ENCODE data around the gene FAM53B.

Gene FAM53B

GRCh38 chr10:124644236-124644635, 99.9 kb downstream of the FAM53B start:
- FAIRE-seq = no peak

DNA sequence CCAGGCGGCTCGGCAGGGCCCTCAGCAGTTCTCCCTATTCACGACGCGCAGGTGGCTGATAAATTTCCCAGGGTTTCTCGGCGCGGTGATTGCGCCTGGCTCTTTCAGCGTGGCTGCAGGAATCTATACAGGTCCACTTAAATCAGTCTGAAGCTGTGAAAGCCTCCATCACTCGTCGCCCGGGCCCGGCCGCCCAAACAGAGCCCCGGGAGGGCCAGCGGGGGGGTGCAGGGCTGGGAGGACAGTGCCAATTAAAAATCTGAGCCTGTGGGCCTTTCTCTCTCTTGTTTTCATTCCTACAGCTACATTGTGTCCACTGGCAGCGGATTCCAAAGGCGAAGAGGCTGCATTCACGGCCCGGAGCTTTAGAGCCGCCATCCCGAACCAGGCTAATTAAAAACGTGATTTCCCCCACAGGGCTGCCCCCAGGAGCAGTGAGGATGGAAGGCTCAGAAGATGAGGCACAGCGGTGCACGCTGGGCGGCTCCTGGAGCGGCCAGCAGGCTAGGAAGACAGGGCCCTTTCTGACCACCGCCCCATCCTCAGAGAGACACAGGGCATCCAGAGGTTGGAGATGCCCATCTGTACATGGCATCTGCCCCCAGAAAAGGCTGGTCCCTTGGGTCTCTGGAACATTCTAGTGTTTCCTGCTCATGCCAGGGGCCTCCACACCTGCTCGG, 100.7 kb downstream of the FAM53B start:
- no peak for FAIRE-seq

- FAIRE-seq = no peak
Measured at GRCh38 chr10:124642088-124642710, 102.0 kb downstream of the FAM53B start.

DNA sequence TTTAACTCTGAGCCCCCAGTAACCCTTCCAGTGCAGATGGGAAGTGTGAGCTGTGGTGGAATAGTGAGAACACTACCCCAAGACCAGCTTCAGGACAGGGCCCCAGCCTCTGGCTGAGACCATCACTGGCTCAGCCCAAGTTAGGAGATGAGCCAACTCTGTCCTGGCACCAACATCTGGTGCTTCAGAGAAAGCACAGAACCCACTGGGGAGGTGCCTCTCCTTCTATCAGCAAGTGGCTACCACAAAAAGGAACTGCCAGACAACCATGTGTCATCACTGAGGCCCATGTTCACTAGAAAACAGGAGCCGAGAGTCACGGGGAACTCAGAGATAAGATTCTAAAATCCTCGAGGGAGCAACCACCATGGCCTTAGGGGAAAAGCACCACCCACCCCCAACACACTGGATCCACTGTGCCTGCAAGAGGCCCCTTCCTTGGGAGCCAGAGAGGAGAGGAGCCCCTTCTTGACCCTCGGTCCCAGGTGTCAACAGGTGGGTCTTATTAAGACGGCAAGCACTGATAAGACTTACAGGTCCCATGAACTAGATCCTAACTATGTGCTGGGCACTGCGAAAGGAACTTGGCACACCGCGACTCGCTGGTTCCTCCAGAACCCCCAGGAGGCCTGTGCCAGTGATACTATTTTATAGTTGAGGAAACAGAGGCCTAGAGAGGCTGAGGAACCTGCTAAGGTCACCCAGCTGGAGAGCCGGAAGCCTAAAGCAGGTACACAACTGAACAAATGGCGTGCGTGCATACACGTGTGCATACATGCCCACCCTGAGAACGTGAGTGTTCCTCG, 102.7 kb downstream of the FAM53B start:
- no peak for FAIRE-seq

DNA sequence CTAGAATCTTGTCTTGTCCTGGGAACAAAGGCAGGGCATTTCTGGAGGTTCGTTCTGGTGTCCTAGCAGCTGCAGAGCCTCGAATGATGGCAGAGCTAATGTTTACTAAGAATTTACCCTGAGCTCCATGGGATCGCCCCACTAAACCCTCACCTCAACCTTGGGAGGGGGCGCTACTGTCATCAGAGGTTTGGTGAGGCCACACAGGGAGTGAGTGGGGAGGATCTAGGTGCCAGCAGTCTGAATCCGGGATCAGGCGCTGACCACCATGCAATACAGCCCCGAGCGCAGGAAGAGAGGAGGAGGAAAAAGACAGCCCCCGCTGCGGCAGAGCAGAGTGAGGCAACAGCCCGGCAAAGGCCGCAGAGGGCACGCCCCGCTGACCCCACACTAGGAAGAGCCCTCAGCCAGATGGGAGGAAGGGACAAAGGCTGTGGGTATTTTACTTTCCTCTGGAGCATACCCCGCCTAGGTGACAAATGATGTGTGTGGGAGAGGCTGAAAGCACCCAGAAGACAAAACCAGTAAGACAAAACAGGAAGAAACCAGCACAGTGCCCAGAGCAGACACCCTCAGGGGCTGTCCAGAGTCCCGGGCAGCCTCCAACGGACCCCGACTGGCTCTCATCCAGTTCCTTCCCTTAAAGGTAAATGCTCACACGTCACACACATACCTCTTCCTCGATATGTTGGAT, 103.5 kb downstream of the FAM53B start:
- no peak for FAIRE-seq

- FAIRE-seq = no peak
Measured at GRCh38 chr10:124640056-124640455, 104.1 kb downstream of the FAM53B start.

- FAIRE-seq = no peak
Measured at GRCh38 chr10:124639646-124640045, 104.5 kb downstream of the FAM53B start.

DNA sequence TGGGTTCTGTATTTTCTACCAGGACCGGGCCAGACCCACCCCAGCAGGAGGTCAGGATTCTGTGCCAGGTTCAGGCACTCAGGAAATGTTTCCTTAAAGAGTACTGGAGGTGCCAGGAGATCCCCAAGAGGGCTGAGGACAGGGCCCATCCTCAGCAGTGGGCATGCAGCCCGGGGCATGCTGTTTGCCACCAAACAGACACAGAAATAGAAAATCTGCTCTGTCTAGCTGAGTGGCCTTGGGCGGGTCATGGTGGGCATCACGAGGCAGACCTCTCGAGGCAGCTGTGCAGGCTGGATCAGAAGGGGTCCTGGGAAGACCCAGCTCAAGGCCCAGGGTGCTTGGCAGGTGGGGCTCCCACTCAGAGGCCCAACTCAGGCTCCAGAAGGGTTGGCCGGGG, 105.0 kb downstream of the FAM53B start:
- no peak for FAIRE-seq

DNA sequence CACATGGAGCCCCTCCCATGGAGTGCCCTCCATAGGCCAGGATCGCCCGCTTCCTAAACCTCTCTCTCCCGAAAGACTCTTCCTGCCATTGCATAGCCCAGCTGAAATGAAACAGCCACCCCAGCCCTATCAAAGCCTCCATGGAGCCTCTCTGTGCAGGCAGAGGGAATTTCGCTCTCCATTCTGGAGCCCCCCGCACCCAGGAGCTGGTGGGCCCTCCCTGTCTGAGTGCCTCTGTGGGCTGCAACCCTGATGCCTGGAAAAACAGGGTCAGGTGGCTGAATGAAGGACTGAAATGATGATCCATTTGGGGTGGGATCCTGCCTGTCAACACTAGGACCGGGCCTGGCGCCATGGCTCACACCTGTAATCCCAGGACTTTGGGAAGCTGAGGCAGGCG, 106.4 kb downstream of the FAM53B start:
- no peak for FAIRE-seq

DNA sequence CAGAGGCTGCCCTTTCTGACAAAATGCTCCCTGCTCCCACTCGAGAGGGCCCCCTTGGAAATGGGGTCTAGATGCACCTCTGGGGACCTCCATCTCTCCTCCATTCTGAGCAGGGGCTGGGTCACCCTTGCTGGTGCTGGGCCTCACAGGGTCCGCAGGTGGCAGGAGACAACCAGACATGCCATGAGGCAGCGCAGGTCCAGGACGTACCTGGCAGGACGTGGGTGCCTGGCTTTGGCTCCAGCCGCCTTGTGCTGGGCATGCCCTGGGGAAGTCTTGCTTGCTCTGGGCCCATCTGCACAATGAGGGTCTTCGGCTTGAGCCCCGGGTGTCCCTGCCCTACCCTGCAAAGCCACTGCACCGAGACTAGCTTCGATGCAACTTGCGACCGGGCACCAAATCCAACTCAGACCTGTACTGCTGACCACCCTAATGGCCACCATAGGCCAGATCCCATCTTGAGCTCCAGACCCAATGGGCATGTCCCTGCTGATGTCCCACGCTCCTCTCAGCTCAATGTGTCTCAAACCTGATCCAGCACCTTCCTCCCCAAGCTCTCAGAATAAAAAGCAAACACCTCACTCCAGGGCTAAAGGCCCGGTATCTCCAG, 107.0 kb downstream of the FAM53B start:
- FAIRE-seq = no peak

DNA sequence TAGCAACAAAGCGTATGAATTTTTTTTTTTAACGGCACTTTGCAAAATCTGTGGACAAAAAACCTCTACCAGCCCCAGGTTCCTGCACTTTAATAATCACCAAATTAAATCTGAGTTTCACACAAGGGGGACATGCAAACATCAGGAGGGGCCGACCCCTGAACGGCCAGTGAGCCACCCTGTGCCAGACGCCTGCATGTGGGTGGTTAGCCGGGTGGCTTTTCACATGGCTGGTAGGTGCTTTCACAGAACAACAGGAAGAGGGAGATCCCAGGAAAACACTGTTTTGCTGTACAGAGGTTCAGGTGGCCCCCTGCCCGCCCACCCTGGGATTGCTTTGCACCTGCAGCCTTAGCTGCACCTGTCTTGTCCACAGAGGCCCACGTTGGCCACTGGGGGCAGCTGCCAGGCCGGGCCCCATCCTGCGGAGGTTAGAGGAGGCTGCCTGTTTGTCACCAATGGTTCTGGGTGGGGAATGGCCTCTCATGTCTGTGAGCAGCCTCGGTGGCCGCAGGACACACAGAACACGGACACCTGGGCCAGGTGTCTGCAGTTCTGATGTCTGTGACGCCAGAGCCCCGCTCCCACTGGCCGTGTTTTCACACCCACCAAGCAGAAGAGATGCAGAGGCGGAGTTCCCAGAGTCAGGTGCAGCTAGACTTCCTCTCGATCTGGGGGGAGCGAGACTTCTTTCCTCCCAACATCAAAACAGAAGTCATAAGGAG, 107.7 kb downstream of the FAM53B start:
- no peak for FAIRE-seq

- FAIRE-seq = no peak
Measured at GRCh38 chr10:124632566-124632965, 111.6 kb downstream of the FAM53B start.

DNA sequence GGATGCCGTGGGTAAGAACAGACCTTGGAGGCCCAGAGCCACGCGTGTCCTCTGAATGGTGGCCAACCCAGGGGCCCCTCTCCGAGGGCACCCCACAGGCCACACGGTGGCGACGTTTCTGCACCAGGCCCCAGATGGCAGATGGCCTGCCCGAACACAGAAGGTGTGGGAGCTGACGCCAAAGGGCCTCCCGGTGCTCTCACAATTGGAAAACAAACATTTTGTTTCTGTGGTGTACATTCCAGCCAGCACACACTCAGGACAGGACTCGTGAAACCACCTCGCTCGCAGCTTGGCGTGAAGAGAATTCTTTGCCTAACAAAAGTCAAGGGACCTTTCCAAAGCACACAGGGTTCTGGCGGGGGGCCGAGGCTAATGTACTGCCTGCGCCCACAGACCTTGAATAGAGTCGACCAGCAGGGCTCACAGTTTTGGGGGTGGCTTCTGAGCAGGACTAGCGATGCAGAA, 112.1 kb downstream of the FAM53B start:
- FAIRE-seq = no peak

DNA sequence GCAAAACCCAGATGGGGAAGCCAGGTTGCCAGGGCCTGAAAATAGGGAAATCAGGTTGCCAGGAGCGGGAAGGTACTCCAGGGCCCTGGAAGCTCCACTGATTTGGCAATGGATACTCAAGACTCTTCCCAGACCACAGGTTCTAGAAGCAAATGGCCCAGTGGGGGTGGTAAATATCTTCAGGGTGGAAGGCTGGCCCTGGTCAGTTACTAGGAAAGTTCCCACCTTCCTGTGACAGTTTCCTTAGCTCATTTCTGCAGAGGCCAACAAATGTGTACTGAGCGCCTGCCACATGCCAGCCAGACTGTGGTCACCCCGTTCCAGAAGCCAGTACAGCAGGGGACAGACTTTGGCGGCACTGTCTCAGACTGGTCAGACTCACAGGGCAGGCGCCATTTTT, 113.6 kb downstream of the FAM53B start:
- FAIRE-seq = no peak

GRCh38 chr10:124629842-124630241, 114.3 kb downstream of the FAM53B start:
- FAIRE-seq = no peak

GRCh38 chr10:124629415-124629814, 114.8 kb downstream of the FAM53B start:
- FAIRE-seq = no peak

- FAIRE-seq = no peak
Measured at GRCh38 chr10:124628676-124629021, 115.5 kb downstream of the FAM53B start.

- no peak for FAIRE-seq
Measured at GRCh38 chr10:124627866-124628675, 116.1 kb downstream of the FAM53B start.

DNA sequence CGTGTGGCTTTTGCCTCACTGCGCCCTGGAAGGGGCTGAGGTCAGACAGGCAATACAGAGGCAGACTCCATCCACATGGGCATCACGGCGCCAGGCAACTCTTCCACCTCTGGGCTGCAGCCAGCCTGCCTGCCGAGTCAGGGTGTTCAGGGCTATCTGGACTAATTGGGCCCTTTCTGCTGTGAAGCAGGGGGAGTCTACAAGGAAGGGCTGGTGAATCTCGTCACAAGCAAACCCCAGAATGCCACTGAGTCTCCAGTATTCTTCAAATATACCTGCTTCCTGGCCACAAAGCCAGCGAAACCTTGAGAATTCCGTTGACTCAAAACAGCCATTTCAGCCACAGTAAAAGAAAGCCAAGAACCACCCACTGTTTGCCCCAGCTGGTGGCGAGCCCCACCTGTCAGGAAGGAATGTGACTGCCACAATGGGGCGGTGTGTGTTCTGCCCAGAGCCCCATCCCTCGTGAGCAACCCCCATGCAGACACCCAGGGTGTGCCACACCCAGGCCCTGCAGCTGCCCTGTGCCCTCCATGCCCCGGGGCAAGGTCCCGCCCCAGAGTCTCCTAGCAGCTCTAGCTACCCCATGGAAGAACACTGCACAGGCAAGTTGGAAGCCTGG, 117.3 kb downstream of the FAM53B start:
- FAIRE-seq = no peak

- no peak for FAIRE-seq
Measured at GRCh38 chr10:124625831-124626238, 118.3 kb downstream of the FAM53B start.

- FAIRE-seq = no peak
Measured at GRCh38 chr10:124624895-124625294, 119.3 kb downstream of the FAM53B start.

Measured in islet of Langerhans (tissue), 1 donor.